Measurements from ENCODE around the gene IQCF2.

The IQCF2 gene

GRCh38 chr3:51876186-51876585, 14.8 kb downstream of the IQCF2 start:
- DNase-seq (ENCODE audit: insufficient read length, low spot score), result no peak
- no peak for FAIRE-seq
- TF ChIP-seq, protein P1, sequence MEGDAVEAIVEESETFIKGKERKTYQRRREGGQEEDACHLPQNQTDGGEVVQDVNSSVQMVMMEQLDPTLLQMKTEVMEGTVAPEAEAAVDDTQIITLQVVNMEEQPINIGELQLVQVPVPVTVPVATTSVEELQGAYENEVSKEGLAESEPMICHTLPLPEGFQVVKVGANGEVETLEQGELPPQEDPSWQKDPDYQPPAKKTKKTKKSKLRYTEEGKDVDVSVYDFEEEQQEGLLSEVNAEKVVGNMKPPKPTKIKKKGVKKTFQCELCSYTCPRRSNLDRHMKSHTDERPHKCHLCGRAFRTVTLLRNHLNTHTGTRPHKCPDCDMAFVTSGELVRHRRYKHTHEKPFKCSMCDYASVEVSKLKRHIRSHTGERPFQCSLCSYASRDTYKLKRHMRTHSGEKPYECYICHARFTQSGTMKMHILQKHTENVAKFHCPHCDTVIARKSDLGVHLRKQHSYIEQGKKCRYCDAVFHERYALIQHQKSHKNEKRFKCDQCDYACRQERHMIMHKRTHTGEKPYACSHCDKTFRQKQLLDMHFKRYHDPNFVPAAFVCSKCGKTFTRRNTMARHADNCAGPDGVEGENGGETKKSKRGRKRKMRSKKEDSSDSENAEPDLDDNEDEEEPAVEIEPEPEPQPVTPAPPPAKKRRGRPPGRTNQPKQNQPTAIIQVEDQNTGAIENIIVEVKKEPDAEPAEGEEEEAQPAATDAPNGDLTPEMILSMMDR (IDR thresholded peaks at IDR 0.05; ENCODE audit: insufficient read depth, missing control alignments), result no peak

DNA sequence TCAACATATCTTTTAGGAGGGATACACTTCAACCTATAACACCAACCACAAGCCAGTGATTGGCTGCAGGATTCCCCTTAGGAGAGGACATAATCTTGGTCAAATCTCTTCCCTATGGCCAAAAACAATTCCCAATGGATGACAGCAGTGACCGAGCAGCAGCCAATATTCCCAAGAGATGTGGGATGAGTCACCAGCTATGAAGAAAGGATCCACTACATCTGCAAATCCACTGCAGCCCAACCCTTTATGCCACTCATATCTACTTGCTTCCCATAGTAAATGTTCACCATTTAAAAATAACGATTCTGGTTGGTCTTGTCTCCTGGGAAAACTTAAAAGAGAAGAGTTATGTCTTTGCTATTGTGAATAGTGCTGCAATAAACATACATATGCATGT, 18.5 kb downstream of the IQCF2 start:
- FAIRE-seq, result no peak
- TF ChIP-seq, protein P1 (IDR thresholded peaks at IDR 0.05; ENCODE audit: insufficient read depth, missing control alignments), result no peak
- no peak for DNase-seq (ENCODE audit: insufficient read length, low spot score)

- no peak for FAIRE-seq
- DNase-seq (ENCODE audit: insufficient read length, low spot score), result no peak
Measured at GRCh38 chr3:51886447-51886846, 25.0 kb downstream of the IQCF2 start.

DNA sequence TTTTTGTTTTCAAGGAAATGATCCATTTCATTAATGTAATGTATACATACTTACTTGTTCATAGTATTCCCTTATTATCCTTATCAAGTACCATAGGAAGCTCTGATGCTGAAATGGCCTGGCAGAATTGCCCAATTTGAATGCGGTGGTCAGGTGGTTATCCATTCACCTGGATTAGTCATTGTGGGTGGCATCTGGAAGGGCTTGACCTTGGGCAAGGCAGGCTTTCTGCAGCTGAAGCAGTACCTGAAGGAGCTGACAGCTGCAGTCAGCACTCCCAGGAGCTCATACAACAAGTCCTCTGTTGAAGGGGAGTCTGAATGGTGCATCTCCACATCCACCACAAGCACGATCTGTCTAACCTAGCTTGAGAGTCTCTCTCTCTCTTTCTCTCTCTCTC, 26.2 kb downstream of the IQCF2 start:
- no peak for FAIRE-seq
- TF ChIP-seq, protein P1 (IDR thresholded peaks at IDR 0.05; ENCODE audit: insufficient read depth, missing control alignments), result no peak
- no peak for DNase-seq (ENCODE audit: insufficient read length, low spot score)

More at GRCh38 chr3:51886447-51886846, 25.0 kb downstream of the IQCF2 start:
- TF ChIP-seq, protein P1 (IDR thresholded peaks at IDR 0.05; ENCODE audit: insufficient read depth, missing control alignments), result no peak

DNA sequence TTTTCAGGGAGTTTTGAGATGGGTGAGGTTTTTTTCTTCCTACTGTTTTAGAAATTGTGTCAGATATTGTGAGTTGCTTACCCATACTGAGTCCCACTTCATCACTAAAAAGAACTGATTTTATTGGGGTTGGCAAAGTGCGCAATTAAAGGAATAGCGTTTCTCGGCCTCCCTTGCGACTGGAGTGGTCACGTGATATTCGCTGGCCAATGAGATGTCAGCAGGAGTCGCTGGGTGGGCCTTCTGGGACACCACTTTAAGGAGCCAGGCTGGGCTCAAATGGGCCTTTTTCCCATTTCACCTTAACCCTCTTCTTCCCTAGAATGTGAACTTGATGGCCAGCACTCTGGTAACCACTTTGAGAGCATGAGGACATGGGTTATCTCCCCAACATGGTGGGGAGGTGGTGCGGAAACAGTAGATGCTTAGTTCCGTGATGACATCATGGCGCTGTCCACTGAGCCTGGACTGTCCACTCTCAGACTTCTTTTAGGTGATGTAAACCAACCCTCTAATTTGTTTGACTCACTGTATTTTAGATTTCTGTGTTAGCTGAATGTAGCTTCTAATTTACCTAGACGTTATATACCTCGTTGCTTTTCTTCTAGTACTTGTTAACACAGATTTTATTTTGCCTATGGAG, 27.2 kb downstream of the IQCF2 start:
- no peak for DNase-seq (ENCODE audit: insufficient read length, low spot score)
- TF ChIP-seq, protein P1 (IDR thresholded peaks at IDR 0.05; ENCODE audit: insufficient read depth, missing control alignments), result no peak
- no peak for FAIRE-seq

GRCh38 chr3:51891242-51892039, 30.0 kb downstream of the IQCF2 start:
- no peak for FAIRE-seq
- TF ChIP-seq, protein P1 (IDR thresholded peaks at IDR 0.05; ENCODE audit: insufficient read depth, missing control alignments), result no peak

GRCh38 chr3:51894391-51894790, 33.0 kb downstream of the IQCF2 start:
- FAIRE-seq (no peak), DNase-seq (ENCODE audit: insufficient read length, low spot score) (no peak)
- TF ChIP-seq, protein P1 (IDR thresholded peaks at IDR 0.05; ENCODE audit: insufficient read depth, missing control alignments), result no peak

More at GRCh38 chr3:51891242-51892039, 30.0 kb downstream of the IQCF2 start:
- no peak for DNase-seq (ENCODE audit: insufficient read length, low spot score)

Data from D721Med (cell line).